Measurements from ENCODE around the gene CD37.
"Not testable (repeated sequence)": the region's sequence is repeated elsewhere in the genome, so short reads cannot be mapped to it uniquely, and the experiment has no call there.

DNA sequence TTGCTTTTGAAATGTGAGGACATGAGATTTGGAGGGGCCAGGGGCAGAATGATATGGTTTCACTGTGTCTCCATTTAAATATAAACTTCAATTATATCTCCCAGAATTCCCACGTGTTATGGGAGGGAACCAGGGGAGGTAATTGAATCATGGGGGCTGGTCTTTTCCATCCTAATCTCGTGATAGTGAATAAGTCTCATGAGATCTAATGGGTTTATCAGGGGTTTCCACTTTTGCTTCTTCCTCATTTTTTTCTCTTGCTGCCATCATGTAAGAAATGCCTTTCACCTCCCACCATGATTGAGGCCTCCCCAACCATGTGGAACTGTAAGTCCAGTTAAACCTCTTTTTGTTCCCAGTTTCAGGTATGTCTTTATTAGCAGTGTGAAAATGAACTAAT lies 45.9 kb upstream of the CD37 start:
- not testable (repeated sequence) for TF ChIP-seq POLR2A (IDR thresholded peaks at IDR 0.05)
- TF ChIP-seq, protein P1, sequence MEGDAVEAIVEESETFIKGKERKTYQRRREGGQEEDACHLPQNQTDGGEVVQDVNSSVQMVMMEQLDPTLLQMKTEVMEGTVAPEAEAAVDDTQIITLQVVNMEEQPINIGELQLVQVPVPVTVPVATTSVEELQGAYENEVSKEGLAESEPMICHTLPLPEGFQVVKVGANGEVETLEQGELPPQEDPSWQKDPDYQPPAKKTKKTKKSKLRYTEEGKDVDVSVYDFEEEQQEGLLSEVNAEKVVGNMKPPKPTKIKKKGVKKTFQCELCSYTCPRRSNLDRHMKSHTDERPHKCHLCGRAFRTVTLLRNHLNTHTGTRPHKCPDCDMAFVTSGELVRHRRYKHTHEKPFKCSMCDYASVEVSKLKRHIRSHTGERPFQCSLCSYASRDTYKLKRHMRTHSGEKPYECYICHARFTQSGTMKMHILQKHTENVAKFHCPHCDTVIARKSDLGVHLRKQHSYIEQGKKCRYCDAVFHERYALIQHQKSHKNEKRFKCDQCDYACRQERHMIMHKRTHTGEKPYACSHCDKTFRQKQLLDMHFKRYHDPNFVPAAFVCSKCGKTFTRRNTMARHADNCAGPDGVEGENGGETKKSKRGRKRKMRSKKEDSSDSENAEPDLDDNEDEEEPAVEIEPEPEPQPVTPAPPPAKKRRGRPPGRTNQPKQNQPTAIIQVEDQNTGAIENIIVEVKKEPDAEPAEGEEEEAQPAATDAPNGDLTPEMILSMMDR (IDR thresholded peaks at IDR 0.05) = not testable (repeated sequence)
